GOT3 (cell line): ENCODE data around the gene SYNE1.

ENCODE experiments used
- DNase-seq: peaks from one replicate; lab custom pipeline; 2025; ENCODE audit warnings: mixed read lengths; lab: John Stamatoyannopoulos, UW

The SYNE1 gene

GRCh38 chr6:152233547-152234320 lies 403.4 kb downstream of the SYNE1 start:
- no peak for DNase-seq

- no peak for DNase-seq
Observed at GRCh38 chr6:152232501-152233151, 404.5 kb downstream of the SYNE1 start.

- no peak for DNase-seq
Observed at GRCh38 chr6:152229330-152229729, 407.8 kb downstream of the SYNE1 start.

GRCh38 chr6:152226119-152226518 lies 411.0 kb downstream of the SYNE1 start:
- no peak for DNase-seq

- DNase-seq: no peak
Observed at GRCh38 chr6:152225241-152225934, 411.8 kb downstream of the SYNE1 start.

- DNase-seq: no peak
Observed at GRCh38 chr6:152223636-152224035, 413.5 kb downstream of the SYNE1 start.

- no peak for DNase-seq
Observed at GRCh38 chr6:152221806-152222628, 415.1 kb downstream of the SYNE1 start.

- DNase-seq: no peak
Observed at GRCh38 chr6:152220786-152221185, 416.4 kb downstream of the SYNE1 start.

- no peak for DNase-seq
Observed at GRCh38 chr6:152218887-152219286, 418.3 kb downstream of the SYNE1 start.

- no peak for DNase-seq
Observed at GRCh38 chr6:152212437-152212836, 424.7 kb downstream of the SYNE1 start.

GRCh38 chr6:152209211-152209610 lies 428.0 kb downstream of the SYNE1 start:
- DNase-seq: no peak

GRCh38 chr6:152207915-152208714 lies 429.0 kb downstream of the SYNE1 start:
- no peak for DNase-seq

- no peak for DNase-seq
Observed at GRCh38 chr6:152206072-152206818, 430.9 kb downstream of the SYNE1 start.

GRCh38 chr6:152204591-152204990 lies 432.6 kb downstream of the SYNE1 start:
- no peak for DNase-seq

- no peak for DNase-seq
Observed at GRCh38 chr6:152201120-152201519, 436.0 kb downstream of the SYNE1 start.

GRCh38 chr6:152195896-152196295 lies 441.3 kb downstream of the SYNE1 start:
- DNase-seq: no peak

GRCh38 chr6:152189736-152190135 lies 447.4 kb downstream of the SYNE1 start:
- DNase-seq: no peak

GRCh38 chr6:152188011-152188410 lies 449.2 kb downstream of the SYNE1 start:
- DNase-seq: no peak

GRCh38 chr6:152186840-152187239 lies 450.3 kb downstream of the SYNE1 start:
- no peak for DNase-seq

- no peak for DNase-seq
Observed at GRCh38 chr6:152184917-152185574, 452.1 kb downstream of the SYNE1 start.
